Raji (cell line): Measurements from ENCODE around the gene AIP.

Experiments
- POLR2A ChIP-seq: IDR thresholded peaks from 2 replicates; pipeline ENCODE4 v1.6.1; 2011; ENCODE audit warnings: low read depth, low read length, control low read depth; ENCODE audit not compliant: insufficient read depth

Gene AIP

DNA sequence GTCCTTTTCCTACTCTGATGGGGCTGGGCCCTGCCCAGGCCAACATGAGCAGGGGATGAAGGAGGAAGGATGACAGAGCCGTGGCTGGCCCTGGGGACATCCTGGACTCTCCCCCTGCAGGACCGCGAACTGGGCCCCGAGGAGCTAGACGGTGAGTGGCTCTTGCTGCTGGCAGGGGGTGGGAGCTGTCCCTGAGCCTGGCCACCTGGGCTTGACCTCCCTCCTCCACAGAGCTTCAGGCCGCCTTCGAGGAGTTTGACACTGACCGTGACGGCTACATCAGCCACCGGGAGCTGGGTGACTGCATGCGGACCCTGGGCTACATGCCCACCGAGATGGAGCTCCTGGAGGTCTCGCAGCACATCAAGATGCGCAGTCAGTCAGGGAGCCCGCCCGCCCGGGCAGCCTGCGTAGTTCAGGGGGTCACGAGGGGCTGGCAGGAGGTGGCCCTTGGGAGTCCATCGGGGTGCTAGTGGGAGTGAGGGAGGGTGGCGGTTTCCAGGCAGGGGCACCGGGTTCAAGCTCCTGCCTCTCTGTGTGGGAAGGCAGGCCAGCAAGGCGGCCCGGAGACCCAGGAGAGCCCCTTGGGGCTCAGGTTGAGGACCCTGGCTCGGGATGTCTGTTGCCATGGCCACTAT, 26.6 kb upstream of the AIP start:
- TF ChIP-seq POLR2A, result no peak

DNA sequence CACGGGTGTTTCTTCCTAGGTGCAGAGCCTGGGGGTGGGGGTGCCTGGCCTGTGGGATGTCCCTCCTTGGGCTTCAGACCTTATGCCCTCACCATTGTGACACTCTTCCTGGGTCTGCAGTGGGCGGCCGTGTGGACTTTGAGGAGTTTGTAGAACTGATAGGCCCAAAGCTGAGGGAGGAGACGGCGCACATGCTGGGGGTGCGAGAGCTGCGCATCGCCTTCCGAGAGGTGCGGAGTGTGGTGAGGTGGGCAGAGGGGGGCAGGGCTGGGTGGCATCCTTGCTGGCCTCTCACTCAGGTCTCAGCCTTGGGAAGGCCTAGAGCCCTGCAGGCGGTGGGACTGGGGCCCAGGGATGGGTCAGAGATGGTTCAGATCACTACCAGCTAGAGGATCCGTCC, 25.4 kb upstream of the AIP start:
- no peak for TF ChIP-seq POLR2A

DNA sequence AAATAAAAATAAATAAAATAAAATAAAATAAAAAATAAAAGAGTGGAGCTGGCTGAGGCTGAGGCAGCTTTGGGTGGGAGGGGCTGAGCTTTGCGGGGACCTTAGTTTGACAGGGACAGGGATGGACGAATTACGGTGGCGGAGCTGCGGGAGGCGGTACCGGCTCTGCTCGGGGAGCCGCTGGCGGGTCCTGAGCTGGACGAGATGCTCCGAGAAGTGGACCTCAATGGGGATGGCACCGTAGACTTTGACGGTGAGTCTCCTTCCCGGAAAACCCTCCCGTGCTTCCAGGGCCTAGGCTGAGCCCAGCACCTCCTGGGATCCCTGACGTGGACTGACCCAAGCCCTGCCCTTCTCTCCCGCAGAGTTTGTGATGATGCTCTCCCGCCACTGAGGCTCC, 24.6 kb upstream of the AIP start:
- no peak for TF ChIP-seq POLR2A

DNA sequence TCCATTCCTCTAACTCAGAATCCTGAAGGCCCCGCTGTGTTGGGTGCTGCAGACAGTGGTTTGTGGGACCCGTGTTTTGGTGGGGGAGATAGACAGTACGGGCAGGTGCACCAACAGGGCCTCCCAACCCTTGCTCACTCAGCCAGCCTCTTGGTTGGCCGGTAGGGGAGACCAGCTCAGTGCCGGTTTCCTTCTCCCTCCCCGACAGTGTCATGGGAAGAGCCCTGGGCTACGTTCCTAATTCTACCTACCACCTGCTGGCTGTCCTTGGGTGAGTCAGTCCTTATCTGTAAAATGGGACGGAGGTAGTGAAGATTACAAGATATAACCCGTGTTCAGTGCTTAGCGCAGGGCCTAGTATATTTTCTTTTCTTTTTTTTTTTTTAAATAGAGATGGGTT, 19.6 kb upstream of the AIP start:
- no peak for TF ChIP-seq POLR2A

DNA sequence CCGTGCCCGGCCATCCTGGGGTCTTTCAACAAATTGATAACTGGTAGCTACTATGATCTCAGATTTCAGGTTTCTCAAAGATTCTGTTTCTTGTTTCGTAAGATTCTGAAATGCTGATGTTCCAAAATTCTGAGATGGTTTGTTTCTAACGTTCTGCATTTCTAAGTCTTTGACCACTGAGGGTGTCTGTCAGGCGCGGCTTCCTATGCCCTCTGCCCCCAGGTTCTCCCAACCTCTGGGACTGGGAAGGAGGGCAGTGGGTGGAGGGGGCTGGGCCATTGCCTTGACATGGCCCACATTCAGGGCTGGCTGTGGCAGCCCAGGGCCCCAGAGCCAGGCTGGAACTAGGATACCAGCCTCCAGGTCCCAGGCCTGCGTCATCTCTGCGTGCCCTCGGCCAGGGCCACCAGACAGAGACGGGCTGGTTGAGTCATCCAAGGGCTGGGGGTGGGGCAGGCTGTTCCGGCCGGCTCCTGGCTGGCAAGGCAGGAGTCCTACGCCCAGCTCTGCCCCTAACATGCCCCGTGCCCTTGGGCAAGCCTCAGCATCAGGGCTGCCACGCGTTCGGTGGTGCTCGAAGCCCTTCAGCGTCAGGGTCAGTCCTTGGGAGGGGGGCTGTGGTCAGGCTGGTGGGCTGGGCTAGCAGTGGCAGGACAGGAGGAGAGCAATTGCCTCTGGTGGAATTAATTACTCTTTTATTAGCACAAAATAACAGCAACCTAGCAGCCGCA, 19.0 kb upstream of the AIP start:
- no peak; the same call in 1 of the 2 replicates for TF ChIP-seq POLR2A

DNA sequence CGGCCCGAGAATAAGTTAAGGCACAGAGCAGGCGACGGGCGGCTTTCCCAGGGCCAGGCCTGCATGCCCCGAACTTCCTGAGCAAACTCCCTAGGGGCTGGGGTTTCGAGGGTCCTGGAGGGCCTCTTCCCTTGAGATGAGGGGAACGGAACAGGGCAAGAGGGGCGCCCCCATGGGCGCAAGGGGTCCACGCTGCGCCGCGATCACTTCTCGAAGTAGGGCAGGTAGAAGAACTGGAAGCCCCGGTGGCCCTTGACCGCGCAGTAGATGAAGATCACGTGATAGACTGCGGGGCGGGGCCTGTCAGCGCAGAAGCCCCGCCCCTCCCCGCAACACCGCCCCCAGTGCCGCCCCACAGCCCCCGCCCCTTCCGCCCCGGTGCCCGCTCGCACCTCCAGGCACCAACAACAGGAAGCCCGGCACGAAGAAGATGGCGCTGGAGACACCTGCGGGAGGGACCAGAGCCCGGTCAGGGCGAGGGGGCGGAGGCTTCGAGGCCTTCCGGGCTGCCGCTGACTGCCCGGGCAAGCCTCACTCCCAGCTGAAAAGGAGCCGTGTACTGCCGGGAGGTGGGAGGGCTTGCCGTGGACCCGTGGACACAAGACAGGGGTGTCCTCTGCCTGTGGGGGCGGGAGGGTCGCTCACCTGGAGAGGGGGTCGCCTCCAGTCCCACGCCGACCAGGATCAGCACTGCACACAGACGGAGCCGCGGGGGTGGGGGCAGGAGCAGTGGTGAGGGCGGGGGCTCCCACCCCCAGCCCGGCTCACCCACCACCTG, 18.2 kb upstream of the AIP start:
- peak; percentile 79 for TF ChIP-seq POLR2A

DNA sequence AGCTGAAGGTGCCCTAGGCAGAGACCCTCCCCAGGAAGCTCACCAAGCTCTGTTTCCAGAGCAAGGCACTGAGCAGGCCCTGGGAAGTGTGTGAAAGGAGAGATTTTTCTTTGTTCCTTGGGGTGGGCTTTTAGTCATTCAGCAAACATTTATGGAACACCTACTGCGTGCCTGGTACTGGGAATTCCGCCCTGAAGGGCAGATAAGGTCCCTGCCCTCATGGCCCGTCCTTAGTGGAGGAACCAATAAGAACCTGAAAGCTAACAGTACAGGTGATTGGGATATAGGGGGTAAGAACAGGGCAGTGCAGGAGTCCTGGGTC, 17.7 kb upstream of the AIP start:
- TF ChIP-seq POLR2A, result no peak

DNA sequence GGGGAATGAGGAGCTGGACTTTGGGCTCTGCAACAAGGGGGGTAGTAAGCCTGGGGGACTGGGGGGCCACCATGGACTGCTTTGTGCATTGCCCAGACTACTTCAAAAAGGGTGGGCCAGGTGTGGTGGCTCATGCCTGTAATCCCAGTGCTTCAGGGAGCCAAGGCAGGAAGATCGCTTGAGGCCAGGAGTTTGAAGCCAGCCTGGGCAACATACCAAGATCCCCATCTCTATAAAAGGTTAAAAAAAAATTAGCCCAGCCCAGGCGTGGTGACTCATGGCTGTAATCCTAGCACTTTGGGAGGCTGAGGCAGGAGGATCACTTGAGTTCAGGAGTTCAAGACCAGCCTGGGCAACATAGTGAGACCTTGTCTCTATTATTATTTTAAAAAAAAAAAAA, 17.3 kb upstream of the AIP start:
- TF ChIP-seq POLR2A, result 0 out of 2 replicates have a peak, but pooled peaks have one; percentile 14

DNA sequence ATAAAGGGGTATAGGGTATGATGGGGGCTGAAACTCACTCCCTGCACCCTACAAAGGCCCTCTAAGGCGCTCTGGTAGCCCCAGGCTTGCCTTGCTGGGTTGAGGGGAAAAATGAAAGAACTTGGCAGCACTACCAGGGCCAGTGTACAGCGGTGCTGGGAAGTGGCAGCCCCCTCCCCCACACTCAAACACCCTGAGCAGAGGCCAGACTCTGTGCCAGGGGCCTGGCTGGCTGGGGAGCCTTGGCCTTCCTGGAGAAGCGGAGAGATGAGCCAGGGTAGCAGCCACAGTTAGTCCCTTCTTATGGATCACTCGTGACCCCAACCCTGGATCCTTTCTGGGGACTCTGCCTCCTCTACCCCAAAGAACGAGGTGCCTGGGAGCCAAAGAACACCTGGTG, 16.5 kb upstream of the AIP start:
- peak; percentile 29; the same call in 1 of the 2 replicates for TF ChIP-seq POLR2A

DNA sequence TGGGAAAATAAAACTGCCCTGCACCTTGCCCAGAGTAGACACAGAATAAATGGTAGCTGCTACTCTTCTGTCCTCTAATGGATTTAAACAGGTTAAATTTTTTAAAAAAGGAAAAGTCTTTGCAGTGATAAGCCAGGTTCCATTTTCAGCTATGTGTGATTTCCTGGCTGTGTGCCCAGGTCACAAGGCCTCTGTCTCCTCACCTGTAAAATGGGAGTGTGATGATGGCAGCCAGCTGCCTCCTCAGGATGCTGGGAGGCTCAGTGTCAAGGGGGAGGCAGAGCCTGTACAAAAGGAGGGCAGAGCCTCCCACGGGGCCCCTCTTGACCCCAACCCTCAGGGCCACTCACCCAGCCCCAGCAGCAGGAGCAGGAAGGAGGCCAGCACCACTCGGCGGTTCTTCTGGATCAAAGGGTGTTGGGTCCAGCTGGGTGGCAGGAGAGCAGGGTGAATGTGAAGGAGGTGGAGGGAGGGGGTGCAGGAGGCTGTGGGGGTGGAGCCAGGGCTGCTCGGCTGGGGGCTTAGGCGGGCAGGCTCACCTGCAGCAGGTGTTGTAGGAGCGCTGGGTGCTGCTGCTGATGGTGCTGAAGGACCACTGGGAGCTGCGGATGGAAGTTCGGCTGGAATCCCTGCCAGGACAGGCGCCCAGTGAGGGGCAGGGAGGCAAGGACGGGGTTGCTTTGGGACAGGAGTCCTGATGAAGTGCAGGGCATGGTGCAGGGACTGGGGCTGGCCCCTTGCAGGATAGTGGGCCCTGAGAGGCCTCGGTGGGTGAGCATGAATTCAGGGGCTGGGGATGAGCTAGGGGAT, 15.7 kb upstream of the AIP start:
- no peak for TF ChIP-seq POLR2A

DNA sequence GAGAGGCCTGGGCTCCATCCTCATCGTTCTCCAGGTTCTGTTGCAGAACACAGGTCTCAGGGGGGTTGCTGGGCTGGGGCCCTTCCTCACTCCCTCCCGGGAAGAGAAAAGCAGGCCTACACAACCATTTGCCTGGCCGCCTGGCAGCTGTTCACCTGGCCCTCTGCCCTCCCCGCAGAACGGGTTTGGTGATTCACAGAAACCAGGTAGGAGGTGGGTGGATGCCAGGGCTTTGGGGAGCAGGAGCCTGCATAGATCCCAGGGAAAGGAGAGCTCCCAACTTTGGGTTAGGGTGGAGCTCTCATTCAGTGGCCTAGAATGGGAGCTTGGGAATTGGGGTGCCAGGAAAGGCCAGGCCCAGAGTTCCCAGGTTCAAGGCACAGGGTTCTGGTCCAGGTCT, 14.8 kb upstream of the AIP start:
- TF ChIP-seq POLR2A, result no peak; the same call in 1 of the 2 replicates

DNA sequence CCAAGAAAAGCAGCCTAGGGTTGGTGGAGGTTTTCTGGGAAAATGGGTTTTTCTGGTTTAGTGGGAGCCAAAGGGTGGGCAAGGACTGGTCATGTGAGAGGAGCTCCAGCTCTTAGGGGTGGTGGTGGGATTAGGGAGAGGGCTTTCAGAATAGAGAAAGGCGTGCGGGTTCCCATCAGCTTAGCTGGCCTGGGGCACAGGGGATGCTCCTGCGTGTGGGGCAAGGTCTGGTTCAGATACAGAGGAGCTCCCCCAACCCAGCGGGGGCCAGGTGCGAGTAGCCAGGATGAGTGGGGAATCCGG, 14.4 kb upstream of the AIP start:
- no peak for TF ChIP-seq POLR2A

DNA sequence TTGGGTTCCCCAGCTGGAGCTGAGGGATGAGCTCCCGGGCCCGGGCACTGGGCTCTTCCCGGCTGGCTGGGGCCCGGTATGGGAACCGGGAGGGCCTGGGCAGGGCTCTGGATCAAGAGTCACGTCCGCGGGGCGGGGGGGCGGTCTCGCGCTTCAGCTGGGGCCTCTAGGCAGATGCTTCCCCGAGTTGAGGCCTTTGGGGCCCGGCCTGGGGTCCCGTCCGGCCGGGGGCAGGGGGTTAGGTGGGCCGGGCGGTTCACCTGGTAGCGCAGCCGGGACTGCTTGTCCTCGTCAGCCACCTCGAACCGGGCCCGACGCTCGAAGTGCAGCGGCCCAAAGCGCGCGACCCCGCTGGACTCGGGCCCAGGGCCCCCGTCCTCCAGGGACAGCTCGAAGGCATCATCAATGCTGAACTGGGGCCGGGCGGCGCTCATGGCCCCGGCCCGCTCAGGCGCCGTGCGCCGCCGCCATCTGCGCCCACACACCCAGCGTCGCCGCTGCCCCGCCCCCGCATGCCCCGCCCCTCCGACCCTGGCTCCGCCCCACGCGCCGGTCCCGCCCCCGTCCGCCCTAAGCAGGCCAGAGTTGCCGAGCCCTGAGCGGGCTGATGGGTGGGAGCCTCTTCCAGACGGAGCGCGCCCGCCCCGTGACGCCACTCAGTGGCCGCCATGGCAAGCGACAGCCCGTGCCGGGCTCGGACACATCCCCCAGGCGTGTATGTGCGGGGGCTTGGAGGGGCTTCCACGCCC, 13.9 kb upstream of the AIP start, which contains the start of gene TMEM134:
Gene TMEM134, minus strand, starts transcription at position 493 of the 749 bp plus-strand sequence. Its CDS starts 59 bp downstream, at position 434.
- TF ChIP-seq POLR2A, result peak; percentile 87

DNA sequence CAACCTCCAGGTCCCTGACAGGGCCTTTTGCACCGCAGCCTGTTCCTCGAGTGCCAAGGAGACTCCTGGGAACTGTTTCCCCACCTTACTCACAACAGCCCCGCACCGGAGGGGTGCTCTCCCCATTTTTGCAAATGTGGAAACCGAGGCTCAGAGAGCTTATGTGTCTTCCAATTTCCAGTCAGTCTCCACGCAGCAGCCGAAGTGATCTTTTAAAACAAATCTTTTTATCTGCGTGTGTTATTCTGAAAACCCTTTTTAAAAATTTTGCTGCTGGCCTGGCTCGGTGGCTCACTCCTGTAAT, 13.4 kb upstream of the AIP start:
- no peak for TF ChIP-seq POLR2A
